EH (cell line): ENCODE measurements around the gene CYGB.

Experiments
- DNase-seq: peaks from one replicate; pipeline ENCODE4 v3.0.0-alpha.2; 2015; ENCODE audit warnings: low read depth

Gene CYGB

DNA sequence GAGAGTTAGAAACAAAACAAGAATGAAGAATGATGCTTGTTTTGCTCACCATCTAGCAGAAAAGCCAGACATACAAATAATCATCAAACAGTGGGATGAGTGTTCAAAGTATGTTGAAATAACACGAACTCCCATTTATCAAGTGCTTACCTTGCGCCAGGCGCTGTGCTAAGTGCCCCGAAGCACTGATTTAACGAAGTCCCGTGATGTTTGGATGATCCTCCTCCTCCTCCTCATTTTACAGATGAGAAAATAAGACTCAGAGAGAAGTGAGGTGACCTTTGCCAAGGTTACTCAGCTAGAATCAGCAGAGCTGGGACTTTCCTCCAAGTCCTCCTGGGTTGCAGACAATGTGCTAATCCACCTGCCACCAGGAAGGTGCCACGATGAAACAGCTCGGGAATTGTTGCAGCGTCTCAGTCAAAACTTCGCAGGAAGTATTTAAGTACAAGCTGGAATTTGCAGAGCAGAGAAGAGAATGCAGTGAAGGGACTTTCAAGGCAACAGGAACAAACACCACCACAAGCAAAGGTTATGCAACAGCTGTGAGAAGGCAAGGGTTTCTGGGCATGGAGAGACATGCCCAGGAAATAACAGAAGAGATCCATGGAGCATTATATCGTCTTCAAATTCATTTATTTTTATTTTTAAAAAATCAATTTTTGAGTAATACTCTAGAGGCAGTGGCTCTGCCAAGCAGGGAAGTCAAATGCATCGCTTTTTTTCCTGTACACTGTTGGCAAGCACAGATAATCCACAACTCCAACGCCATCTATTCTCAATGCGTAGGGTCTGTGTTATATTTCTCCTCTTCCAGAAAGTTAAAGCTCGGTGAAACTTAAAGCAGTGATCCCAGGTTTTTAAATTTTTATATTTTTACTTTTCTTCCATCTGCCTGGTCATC is 13.5 kb upstream of the CYGB start:
- peak; percentile 51 for DNase-seq

- DNase-seq = no peak
These were observed 12.0 kb upstream of the CYGB start for GRCh38 chr17:76549539-76549938.

DNA sequence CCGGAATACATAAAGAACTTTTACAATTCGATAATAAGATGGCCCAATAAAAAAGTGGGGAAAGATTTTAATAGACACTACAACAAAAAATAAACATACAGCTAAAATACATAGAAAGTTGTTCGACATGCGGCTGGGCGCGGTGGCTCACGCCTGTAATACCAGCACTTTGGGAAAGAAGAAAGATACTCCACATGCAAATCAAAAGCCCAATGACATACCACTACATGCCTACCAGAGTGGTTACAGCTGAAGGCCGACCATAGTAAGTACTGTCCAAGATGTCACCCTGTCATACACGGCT is 11.7 kb upstream of the CYGB start:
- DNase-seq = no peak

GRCh38 chr17:76548378-76549214 is 11.1 kb upstream of the CYGB start:
- no peak for DNase-seq

- DNase-seq = no peak
These were observed 10.2 kb upstream of the CYGB start for GRCh38 chr17:76547642-76548202.

DNA sequence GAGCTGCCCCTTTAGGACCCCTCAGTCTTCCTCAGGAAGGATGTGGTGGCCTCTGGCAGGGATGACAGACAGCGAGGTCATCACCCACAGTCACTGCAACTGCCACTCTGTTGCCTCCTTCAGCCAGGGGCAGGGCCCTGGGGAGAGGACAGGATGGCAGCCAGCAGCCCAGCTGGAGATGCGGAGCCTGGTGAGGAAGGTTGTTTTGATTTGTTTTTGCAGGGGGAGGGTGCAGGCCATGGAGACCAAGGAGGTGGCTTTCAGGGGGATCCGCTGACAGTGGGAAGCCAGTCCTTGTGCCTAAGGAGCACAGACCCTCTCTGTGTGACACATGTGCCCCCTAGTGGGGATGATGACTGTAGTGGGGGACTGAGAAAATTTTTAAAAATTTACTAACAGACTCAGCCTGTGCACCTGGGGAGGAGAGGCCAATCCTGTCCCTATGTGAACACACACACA is 9.7 kb upstream of the CYGB start:
- DNase-seq = peak; percentile 79

DNA sequence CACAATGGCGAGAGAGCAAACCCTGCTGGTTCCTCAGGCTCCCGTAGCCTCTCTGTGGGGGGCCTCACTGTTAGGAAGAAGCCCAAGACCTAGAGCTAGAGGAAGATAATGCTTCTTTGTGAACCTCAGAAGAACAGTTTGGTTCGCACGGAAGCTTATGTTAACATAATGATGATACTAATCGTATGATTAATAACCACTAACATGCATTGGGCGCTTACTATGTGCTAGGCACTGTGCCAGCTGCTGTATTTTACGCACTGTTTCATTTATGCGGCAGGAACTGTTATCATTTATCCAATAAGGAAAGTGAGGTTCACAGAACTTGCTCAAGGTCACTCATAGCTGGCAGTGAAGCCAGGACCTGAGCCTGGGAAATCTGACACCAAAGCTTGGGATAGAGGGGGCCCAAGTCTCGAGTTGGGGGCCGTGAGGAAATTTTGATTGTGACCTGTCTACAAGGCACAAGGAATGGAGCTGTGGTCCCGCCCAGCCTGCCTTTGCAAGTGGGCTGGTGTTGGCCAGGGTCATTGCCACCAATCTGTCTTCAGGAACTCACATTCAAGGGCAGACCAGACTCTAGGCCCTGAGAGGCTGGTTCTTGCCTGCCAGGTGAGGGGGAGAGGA is 9.2 kb upstream of the CYGB start:
- peak; percentile 96 for DNase-seq

GRCh38 chr17:76545918-76546555 is 8.5 kb upstream of the CYGB start:
- no peak for DNase-seq

DNA sequence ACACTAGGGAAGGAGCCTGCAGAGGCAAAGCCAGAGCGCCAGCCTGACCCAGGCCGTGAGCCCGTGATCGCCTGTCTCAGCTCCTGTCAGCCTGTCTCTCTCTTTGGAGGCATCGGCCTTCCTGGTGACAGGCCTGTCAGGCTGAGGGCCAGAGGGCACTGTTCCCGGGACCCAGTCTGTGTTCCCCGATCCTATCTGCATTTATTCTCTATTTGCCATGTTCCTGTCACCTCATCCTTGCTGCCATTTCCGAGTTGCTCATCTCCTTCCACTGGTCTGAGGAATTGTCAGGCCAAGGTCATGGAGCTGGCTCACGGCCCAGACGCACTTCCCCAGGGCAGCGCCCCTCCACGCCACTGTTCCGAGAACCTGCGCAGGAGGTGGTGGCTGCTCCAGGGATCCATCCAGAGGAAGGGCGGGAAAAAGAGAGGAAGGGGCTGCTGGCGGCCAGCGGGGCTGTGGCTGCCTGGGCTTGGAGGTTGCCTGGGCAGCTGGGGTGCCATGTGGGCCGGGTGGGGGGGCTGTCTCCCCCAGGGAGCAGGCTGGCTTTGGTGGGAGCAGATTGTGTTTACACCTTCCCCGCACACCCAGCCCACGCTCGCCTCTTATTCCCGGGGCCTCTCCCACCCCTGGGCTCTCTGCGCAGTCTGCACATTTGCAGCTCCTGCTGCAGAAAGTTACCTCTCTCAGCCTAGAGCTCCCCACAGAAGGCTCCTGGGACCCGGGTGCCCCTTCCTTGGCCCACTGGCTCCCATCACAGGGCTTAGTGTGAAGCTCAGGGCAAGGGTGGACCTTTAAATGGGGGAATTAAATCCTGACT is 7.2 kb upstream of the CYGB start:
- no peak for DNase-seq

GRCh38 chr17:76543826-76544545 is 6.5 kb upstream of the CYGB start:
- DNase-seq = no peak

- DNase-seq = no peak
These were observed 5.9 kb upstream of the CYGB start for GRCh38 chr17:76543482-76543825.

GRCh38 chr17:76542984-76543383 is 5.5 kb upstream of the CYGB start:
- no peak for DNase-seq

- DNase-seq = no peak
These were observed 5.1 kb upstream of the CYGB start for GRCh38 chr17:76542566-76542971.

DNA sequence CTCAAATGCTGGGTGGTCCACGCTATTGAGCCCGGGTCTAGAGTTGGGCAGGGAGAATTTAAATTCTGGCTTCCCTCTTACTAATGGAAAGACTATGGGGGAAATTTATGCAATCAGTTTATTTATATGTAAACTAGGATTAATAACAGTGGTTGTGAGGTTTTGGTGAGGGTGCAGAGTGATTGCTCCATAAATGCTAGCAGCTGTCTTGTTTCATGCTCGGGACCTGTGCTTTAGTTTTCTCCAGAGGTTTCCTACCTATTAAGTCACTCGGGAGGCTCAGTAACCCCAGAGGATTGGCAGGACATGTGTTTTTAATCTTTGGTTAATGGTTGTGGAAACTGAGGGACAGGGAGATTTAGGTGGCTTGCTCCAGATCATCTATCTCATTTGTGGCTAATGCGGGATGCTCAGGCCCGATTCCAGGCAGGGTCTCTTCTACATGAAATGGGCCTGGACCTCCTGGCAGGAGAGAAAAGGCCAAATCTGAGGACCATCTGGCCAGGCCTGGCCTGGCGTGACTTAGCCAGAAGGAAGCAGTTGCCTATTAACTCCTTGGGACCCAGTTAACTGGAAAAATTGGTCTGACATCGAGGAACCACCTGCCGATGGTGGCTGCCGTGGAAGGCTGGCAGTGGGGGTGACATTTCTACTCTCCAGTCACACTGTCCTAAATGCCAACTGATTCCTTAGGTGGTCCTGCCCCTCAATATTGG is 4.4 kb upstream of the CYGB start:
- no peak for DNase-seq

GRCh38 chr17:76540381-76541300 is 3.1 kb upstream of the CYGB start:
- DNase-seq = peak; percentile 96

DNA sequence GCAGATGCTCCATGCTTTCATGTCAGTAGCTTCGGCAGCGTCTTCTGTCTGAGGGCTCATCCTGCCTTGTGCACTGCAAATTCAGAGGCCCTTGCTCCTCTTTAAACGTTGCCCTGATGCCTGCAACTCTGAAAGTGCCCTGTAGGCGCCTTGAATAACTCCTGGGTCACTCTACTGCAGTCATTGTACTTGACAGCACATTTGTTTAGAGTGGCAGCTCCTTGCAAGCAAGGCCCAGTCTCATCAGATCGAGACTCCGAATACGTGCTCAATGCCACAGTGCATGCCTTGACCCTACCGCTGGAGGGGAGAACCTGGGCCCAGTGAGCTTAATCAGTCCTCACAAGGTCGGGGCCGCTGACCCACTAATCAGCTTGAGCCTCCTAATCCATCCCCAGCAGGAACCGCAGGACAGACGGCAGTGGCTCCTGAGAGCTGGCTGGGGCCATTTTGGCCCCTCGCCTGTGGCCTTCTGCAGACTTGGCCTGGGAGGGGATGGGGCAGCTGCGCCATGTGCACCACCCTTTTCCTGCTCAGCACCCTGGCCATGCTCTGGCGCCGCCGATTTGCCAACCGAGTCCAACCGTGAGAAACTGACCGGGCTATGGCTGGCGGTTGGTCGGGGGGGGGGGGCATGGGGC is 2.2 kb upstream of the CYGB start, which contains the start of gene PRCD:
TSS of gene PRCD (plus strand) at position 414 of the 641 bp plus-strand sequence. CDS start at position 512, 98 bp downstream.
- DNase-seq = no peak

DNA sequence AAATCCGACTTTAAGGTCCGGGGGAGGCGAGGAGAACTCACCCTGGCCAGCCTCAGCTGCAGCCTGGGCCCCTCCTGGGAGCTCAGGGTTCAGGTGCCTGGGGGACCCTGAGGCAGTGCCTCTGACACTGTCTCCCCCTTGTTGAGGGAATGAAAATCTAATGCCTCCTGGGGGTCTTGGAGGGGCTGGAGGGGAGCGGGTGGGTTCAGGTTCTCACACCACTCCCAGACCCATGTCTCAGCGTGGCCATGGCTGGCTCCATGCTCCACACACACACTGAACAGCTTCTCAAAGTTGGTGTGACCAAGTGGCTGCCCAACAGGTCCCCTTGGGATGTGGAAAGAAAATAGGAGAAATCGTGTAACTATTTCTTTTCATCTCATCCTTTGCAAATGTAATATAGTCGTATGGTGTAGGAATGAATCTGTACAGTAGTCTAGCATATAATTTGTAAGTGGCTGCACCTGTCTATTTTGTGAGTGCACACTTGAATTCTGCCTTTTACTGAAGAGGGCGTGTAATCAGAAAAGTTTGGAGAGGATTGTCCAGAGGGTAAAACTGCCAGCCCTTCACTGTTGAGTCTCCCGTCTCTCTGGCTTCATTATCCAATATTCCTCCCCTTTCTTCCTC is 1.5 kb upstream of the CYGB start:
- DNase-seq = no peak
